IMR-90 (cell line): ENCODE measurements around the gene DUSP14.
"Not testable (repeated sequence)": the region's sequence is repeated elsewhere in the genome, so short reads cannot be mapped to it uniquely, and the experiment has no call there.

Experiments used
- CTCF ChIP-seq: conservative IDR thresholded peaks from 2 replicates; pipeline ENCODE4 v1.5.1; 2012; ENCODE audit warnings: mild to moderate bottlenecking, low read depth, low read length, improper control_type of control experiment
- POLR2A ChIP-seq: IDR thresholded peaks from 2 replicates; pipeline ENCODE4 v1.6.1; 2012; ENCODE audit warnings: mild to moderate bottlenecking, low read depth, low read length
- RFX5 ChIP-seq: IDR thresholded peaks from 2 replicates; pipeline ENCODE4 v1.8.0; 2012; ENCODE audit warnings: low read depth, mild to moderate bottlenecking, low read length, moderate library complexity

GRCh38 chr17:37441369-37442014, 48.2 kb upstream of the DUSP14 start:
- TF ChIP-seq POLR2A, RFX5, CTCF: not testable (repeated sequence)
